HG03280 (cell line): ENCODE measurements around the gene BCL2.

ENCODE experiments used
- ATAC-seq: cut with Tn5 transposase; IDR thresholded peaks from one replicate; pipeline ENCODE4 v1.9.1; 2021; ENCODE audit warnings: mild to moderate bottlenecking, moderate library complexity; ENCODE audit not compliant: unreplicated experiment

BCL2 gene

DNA sequence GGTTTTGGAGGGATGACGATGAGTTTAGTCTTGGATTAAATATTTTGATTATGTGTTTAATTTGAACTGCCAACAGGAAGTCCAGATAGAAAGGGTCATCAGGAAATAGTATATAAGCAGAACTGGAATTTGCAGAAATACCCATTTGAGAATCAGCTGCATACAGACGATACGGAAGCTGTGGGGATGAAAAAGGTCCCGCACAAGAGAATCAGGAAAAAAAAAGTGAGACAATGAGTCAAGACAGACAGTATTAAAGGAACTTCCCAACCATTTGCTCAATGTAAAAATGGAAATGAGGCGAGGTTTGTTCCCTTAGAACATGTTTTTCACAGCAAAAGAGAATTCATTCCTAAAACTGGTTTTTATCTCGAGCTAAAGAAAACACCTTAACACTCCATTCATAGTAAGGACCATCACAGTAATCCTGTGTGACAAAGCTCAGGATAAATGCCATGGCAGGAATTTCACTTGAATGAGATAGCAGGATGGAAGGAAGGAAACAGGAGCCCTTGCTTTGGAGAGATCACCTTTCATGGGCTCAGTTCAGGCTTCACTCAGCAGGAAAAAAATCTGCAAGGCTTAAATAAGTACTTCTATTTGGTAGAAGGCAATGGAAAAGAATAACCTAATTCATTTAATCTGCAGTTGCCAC is 29.3 kb downstream of the BCL2 start:
- no peak for ATAC-seq

- ATAC-seq, result no peak
These were observed 31.3 kb downstream of the BCL2 start for GRCh38 chr18:63288311-63288710.

DNA sequence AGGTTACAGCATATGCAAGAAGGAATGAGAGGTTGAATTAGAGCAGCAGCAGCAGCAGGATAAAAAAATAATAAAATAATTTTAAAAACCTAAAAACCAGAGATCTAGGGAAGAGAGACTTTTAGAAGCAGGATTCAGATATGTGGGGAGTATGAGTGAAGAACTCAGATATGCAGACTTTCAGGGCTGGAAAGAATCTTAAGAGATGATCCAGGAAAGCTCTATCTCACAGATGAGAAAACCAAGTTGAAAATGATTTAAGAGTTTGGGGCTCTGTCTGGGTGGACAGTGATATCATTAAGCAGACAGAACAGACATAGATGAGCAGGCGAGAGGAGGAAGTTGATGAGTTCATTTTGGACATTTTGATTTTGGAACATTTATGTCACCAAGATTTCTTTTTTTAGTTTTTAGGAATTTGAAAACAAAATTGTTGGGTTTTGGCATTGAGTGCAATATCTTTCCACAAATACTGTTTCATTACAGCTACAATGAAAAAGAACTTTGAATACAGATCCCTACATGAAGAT is 31.8 kb downstream of the BCL2 start:
- ATAC-seq, result no peak

DNA sequence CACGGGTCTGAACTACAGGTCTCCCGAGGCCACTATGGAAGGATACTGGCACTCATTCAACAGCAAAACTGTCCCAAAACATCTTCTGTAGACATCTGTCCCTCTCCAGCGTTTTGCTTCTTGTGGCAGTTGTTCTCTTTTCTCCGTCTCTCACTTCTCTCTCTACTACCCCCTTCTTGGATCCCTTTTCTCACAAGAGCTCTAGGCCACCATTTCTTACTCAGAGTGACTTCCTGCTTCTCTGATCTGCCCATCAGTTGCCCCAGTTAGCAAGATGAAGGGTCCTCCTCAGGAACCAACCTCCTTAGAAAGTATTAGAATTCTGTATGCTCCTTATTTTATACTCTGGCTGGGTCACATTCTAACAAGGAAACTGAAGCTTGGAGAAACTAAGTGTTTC is 32.6 kb downstream of the BCL2 start:
- ATAC-seq, result no peak

DNA sequence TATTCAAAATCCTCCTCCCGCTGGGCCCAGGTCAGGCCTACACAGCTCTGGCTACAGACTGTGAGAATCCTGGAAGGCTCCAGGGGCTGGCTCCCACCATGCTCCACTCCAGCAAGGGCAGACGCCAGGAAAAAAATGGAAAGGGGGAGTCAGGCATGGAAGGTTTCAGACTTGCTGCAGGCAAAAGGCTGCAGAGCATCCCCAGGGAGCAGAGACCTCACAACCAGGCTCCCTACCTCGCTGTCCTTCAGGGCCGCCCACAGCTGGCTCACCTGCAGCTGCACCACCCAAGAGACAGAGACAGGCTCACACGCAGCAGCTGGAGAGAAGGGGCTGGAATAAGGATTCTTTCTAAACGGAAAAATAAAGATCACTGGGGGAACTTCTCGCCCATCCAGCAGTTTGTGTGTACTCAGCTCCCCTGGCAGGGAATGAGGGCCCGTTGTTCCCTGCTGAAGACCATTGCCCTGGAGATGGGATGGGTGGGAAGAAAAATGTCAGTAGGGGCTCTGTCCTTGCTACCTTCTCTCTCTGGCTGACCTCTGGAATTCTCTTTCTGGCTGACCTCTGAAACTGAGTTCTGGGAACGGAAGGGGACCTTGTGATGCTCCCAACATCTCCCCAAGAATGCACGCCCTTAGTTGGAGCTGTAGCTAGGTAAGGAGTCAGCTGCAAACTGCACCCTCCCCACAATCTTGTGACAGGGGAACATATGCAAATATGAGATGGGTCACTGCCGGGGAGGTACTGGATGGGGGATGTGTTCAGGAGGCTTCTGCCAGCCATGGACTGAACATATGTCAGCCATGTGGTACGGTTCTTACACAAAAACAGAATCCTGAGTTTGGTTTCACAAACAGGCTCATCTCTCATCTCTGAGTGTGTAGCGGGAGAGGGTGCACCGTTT is 34.5 kb downstream of the BCL2 start:
- peak; percentile 98 for ATAC-seq

DNA sequence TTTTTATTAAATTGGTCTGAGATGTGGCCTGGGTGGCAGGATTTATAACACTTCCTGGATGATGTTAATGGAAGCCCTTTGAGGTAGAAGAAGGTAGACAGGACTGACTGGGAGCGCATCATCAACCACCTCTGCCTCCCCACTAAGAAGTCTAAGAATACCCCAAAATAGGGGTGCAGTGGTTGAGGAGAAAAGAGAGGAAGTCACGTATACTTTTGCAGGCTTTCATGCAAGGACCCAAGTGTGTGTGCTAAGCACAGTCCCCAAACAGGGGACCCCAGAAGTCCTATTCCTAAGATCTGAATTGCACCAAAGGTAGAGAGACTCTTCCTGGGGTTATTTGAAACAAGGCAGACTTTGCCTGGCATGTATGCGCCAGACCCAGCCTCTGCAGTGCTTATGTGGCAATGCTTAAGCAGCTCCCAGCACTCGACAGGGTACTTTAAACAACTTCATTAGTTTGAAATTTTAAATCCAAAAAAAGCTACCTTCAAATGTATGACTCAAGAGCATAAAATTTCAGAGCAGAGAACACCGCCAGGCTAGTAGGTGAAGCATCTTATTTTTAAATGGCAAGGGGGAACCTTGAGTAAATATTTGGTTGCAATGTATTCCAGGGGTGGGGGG is 35.3 kb downstream of the BCL2 start:
- ATAC-seq, result no peak

DNA sequence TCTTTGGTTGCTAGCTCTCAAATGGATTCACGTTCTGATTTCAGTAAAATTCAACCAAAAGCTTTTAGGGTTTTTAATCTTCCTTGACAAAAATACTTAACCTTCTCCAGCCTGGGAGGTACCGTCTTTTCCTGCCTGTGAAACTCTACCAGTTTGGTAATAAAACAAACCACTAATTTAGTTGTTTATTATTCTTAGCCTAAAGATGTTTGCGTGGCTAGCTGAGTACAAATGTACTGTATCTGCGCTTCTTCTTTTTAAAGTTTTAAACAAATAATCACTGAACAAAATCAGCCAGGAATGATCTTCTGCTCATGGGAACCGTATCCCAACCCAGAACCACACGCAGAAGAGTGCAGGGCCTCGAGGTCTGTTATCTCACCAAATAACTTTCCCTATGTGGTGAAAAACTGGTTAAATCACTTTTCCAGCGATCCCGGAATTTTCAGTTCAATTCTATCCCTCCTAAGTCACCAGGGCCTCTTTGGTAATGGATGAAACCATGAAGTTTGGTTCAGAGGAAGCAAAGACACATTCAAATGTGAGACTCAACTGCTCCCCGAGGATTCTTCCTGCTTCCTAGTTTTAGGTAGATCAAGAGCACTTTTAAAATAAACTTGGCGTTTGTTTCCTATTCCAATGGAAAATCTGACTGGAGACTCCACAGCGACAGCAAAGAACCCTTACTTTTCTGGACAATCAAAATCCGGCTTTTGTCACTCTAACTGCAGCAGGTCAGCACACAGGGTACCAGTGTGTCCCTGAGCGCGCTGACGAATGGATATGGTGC is 36.1 kb downstream of the BCL2 start:
- ATAC-seq, result no peak

DNA sequence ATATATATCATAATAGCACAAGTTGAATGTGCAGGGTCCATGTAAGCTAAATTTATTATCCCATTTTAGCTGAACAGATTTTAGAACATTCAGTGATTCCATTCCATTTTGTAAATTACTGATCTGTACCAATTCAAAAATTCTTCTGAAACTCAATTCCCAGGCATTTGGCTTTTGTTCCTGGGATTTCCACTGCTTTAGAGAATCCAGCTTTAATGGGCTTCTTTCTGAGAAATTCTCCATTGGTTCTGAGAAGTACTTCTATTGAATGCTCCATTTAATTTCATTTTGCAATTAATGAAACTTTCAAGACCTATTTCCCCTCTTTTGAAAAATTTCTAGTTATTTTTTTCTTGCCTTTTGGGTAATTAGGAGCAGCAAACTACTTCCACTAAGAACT is 36.8 kb downstream of the BCL2 start:
- ATAC-seq, result no peak

GRCh38 chr18:63273222-63273927 is 46.2 kb downstream of the BCL2 start:
- ATAC-seq, result no peak

GRCh38 chr18:63272638-63273037 is 46.9 kb downstream of the BCL2 start:
- no peak for ATAC-seq

GRCh38 chr18:63271881-63272299 is 47.7 kb downstream of the BCL2 start:
- no peak for ATAC-seq

DNA sequence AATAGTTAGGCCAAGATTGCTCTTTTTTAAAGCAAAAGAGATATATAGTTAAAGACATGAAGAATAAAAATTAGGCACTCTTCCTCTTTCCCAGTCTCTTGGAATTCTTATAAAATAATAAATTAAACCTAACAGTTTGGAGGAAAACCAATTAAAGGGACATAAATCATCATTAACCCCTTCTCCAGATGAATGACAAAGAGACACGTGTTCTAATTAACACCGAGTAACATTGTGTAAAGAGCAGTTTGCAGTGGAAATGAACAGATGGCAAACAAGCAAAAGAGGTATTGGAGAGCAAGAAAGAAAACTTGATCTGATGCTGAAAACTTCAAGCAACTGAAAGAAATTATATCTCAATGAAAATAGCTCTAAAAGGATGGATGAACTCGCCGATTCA is 48.4 kb downstream of the BCL2 start:
- ATAC-seq, result no peak

GRCh38 chr18:63267975-63268721 is 51.4 kb downstream of the BCL2 start:
- ATAC-seq, result peak; percentile 66

- ATAC-seq, result no peak
These were observed 52.4 kb downstream of the BCL2 start for GRCh38 chr18:63266888-63267790.

DNA sequence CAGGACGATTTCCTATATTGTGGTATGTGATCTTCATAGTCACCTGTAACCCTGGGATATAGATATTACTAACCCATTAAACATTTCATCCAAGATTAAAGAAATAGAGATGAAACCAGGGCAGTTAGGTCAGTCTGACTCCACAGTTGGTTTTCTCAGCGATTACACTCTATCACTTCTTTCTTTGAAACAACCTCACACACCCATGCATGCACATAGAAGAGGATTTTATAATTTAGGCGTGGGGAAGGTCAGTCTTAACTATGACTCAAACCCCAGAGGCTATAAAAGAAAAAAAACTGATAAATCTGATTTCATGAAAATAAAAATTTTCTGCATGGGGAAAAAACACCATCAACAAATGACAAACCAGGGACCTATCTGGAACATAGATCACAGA is 54.2 kb downstream of the BCL2 start:
- ATAC-seq, result no peak

DNA sequence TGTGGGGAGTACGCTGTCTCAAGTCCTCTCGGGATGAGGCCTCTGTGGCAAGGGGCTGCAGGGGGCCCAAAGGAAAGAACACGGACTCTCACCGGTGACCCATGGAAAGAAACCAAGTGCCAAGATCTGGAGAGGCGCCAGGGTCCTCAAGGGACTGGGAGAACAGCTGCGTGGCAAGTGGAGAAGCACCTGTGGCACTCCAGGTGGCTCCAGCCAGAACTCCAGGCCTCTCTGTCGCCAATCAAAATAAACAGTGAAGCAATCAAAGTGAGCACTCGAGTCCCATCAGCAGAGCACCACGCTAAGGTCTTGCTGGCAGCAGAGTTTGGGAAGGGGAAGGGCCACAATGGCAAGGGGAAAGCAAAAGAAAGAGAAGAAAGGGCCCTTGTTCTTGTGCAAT is 54.7 kb downstream of the BCL2 start:
- ATAC-seq, result no peak

DNA sequence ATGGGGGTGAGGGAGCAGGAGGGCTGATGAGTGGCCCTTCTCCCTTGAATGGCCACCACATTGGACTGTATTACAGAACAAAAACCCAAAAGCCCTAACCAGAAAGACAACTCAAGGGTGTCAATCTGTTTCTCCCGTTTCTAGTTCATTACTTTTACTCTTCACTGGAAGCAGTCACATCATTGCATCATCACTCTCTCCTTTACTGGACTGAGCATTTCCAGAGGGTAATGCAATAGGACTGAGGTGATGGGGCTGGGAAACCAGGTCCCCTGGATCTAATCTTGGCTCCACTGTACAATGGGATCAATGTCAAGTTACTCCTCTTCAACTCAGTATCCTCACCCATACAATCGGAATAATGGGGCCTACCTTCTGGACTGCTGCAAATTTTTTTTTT is 56.1 kb downstream of the BCL2 start:
- ATAC-seq, result no peak
